Measurements from ENCODE around the gene AMBP.

- TF ChIP-seq CTCF (IDR thresholded peaks at IDR 0.05): no peak
- no peak for TF ChIP-seq EZH2 (IDR thresholded peaks at IDR 0.05; ENCODE audit: borderline replicate concordance, insufficient read depth, low read depth, low read length, poor library complexity, severe bottlenecking)
Measured at GRCh38 chr9:114017741-114018715, 60.1 kb downstream of the AMBP start.
